GM13976 (cell line): ENCODE measurements around the gene G2E3.
"Not testable (repeated sequence)": the region's sequence is repeated elsewhere in the genome, so short reads cannot be mapped to it uniquely, and the experiment has no call there.

ENCODE experiments used
- DNase-seq: peaks from one replicate; pipeline ENCODE4 v3.0.0; 2012; ENCODE audit warnings: low spot score
- in situ Hi-C: fragments of 300-500 bp; cut with MboI; formaldehyde crosslinking; loops from one replicate; pipeline ENCODE4 v1.12.0; 2022; ENCODE audit warnings: low sequenced_read_pairs, mixed read lengths, inconsistent platforms; ENCODE audit not compliant: unreplicated experiment
- TF ChIP-seq, protein P1 (sequence below): IDR thresholded peaks from 2 replicates; pipeline ENCODE4 v1.5.1; 2012; ENCODE audit warnings: borderline replicate concordance, mild to moderate bottlenecking; ENCODE audit not compliant: insufficient read depth; ENCODE audit errors: extremely low read depth, missing control alignments, control extremely low read depth

Gene G2E3

DNA sequence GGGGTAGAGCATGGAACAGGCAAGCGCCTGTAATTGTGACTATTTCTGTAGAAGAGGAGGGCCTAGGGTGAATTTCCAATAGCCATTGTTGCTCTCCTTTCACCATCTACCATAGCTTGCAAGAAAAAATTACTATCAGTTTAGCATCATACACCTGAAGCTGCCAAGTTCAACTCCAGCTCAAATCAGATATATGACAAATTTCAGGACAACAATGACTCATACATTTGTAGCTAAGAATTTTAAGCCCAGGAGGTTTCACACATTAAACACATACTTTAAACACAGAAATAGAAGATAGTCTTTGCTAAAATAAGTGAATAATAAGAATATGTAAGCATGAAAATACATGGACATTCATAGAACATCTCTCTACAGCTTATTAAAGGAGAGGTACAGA is 17.6 kb upstream of the G2E3 start:
- no peak for DNase-seq
- in situ Hi-C loops: no loop called here
- TF ChIP-seq, protein P1, sequence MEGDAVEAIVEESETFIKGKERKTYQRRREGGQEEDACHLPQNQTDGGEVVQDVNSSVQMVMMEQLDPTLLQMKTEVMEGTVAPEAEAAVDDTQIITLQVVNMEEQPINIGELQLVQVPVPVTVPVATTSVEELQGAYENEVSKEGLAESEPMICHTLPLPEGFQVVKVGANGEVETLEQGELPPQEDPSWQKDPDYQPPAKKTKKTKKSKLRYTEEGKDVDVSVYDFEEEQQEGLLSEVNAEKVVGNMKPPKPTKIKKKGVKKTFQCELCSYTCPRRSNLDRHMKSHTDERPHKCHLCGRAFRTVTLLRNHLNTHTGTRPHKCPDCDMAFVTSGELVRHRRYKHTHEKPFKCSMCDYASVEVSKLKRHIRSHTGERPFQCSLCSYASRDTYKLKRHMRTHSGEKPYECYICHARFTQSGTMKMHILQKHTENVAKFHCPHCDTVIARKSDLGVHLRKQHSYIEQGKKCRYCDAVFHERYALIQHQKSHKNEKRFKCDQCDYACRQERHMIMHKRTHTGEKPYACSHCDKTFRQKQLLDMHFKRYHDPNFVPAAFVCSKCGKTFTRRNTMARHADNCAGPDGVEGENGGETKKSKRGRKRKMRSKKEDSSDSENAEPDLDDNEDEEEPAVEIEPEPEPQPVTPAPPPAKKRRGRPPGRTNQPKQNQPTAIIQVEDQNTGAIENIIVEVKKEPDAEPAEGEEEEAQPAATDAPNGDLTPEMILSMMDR: no peak

DNA sequence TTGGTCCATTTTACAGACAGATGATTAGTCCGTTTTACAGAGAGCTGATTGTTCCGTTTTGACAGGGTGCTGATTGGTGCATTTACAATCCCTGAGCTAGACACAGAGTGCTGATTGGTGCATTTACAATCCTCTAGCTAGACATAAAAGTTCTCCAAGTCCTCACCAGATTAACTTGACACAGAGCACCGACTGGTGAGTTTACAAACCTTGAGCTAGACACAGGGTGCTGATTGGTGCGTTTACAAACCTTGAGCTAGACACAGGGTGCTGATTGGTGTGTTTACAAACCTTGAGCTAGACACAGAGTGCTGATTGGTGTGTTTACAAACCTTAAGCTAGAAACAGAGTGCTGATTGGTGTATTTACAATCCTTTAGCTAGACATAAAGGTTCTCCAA is 12.2 kb upstream of the G2E3 start:
- in situ Hi-C loops, DNase-seq: not testable (repeated sequence)

DNA sequence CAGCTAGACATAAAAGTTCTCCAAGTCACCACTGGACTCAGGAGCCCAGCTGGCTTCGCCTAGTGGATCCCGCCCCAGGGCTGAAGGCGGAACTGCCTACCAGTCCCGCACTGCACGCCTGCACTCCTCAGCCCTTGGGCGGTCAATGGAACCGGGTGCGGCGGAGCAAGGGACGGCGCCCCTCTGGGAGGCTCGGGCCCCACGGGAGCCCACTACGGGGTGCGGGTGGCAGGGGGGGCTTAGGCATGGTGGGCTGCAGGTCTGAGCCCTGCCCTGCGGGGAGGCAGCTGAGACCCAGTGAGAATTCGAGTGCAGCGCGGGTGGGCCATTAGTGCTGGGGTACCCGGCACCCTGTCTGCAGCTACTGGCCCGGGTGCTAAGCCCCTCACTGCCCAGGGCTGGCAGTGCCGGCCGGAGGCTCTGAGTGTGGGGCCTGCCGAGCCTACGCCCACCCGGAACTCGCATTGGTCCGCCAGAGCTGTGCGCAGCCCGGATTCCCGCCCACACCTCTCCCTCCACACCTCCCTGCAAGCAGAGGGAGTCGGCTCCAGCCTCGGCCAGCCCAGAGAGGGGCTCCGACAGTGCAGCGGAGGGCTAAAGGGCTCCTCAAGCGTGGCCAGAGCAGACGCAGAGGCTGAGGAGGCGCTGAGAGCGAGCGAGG is 11.4 kb upstream of the G2E3 start:
- in situ Hi-C loops: no loop called here
- DNase-seq: no peak
- TF ChIP-seq, protein P1: no peak

DNA sequence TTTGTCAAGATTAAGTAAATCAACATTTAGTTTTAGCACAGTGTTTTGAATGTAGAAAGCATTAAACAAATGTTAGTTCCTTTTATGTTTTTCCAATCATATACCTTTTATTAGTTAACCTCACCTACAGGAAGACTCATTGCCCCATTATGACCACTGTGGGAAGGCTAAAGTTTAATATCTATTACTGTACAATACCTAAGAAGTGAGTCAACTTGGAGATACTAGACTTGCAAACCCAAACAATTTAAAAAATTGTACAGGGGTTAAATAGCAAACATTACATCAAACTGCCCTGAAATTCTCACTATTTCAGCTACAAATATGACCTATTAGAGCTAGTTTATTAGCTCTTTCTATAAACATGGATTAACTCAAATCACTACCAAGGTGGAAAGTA is 8.6 kb upstream of the G2E3 start:
- TF ChIP-seq, protein P1: no peak
- DNase-seq: no peak
- in situ Hi-C loops: no loop called here

DNA sequence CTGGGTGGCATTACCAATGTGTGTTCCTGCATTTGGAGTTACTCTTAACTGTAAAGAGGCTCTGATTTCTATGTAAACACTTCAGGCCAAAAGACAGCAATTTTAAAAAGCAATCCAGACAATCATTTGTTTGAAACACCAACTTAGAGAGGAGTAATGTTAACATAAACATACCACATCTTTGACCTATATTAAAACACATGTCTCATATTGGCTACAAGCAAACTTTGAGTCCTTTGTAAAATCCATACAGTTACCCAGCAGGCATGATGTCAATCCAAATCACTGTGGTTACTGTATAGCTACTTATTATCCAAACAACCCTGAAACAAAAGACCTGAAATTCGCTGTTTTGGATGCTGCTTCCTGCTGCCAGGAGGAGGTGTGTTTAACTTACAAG is 7.5 kb upstream of the G2E3 start:
- DNase-seq: no peak
- TF ChIP-seq, protein P1: no peak
- in situ Hi-C loops: no loop called here

DNA sequence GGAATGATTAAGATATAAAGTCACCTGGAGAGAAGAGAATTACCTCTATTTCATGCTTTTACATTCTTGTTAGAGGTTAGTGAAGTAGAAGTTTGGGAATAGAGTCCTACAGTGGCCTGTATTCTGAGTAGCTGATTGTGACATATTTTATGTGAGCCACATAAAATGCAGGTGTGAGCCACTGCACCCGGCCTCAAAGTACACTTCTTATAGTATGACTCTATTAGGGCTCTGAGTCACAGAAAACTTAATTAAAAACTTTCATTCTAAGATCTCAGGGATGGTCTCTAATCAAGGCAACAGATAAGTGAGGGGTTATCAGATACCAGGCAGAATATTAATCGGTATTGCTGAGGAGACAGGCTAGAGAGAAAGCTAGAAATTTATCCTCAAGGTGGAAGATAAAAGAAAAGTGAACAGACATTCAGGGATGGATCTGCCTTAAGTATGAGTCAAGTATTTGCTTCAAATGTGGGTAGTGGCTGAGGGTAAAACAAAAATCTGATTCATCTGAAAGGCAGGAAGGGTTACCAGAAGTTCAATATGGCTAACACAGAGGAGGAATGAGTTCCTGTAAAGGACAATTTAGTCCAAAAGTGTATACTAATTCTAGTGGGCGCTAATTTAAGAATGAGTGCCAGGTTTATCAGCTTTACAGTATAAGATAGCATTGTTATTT is 5.5 kb upstream of the G2E3 start:
- in situ Hi-C loops: no loop called here
- DNase-seq: no peak
- TF ChIP-seq, protein P1: no peak

DNA sequence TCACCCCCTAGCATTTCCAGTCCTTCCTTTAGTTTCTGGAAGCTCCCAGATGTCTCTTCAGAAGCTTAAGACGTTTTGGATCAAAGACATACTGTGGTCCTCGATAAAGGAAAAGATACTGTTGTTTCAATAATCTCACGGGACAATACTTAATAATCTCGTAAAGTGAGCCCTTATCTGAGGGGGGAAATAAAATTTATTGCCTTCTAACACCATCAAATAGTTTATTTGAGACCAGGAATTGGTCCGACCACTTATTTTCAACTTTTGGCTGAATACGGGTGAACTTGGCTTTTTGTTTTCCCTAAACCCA is 640 bp upstream of the G2E3 start:
- in situ Hi-C loops: no loop called here
- DNase-seq: no peak
- TF ChIP-seq, protein P1: no peak
